Vagina (tissue), 2 donors: Measurements from ENCODE around the gene TNIK.

ENCODE experiments used
- POLR2A ChIP-seq, 2 donors: fragments of 450-650 bp; IDR thresholded peaks; one replicate each; pipeline ENCODE4 v1.6.1; 2017; ENCODE audit warnings: antibody characterized with exemption in 2 of 2, mild to moderate bottlenecking in 2 of 2, moderate library complexity in 2 of 2
- TF ChIP-seq, protein P1 (sequence below), 3 experiments: fragments of 450-650 bp in 2 of 3; fragments of 200-600 bp in 1 of 3; sonication (generic) in 1 of 3; IDR thresholded peaks; one replicate each; pipeline ENCODE4 v1.5.1; 2017 to 2019; ENCODE audit warnings: antibody characterized with exemption in 3 of 3, mild to moderate bottlenecking in 2 of 3, moderate library complexity in 2 of 3

DNA sequence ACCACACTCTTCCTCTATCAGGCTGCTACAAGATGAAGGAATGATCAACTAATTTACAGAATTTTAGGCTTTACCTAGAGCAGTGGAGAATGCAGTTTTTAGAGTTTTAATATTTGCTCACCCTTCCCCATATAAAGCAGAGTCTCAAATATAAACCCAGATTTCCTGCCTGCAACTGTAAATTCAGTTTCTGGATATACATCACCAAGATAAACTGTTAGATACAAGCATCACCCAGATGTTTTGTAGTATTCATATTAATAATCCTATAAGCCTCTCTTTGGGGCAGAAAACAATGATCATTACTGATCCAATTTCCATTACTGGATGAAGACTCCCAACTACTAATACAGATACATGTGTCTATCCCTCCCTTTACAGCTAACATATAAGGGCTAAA, 205.9 kb downstream of the TNIK start:
- TF ChIP-seq, protein P1, sequence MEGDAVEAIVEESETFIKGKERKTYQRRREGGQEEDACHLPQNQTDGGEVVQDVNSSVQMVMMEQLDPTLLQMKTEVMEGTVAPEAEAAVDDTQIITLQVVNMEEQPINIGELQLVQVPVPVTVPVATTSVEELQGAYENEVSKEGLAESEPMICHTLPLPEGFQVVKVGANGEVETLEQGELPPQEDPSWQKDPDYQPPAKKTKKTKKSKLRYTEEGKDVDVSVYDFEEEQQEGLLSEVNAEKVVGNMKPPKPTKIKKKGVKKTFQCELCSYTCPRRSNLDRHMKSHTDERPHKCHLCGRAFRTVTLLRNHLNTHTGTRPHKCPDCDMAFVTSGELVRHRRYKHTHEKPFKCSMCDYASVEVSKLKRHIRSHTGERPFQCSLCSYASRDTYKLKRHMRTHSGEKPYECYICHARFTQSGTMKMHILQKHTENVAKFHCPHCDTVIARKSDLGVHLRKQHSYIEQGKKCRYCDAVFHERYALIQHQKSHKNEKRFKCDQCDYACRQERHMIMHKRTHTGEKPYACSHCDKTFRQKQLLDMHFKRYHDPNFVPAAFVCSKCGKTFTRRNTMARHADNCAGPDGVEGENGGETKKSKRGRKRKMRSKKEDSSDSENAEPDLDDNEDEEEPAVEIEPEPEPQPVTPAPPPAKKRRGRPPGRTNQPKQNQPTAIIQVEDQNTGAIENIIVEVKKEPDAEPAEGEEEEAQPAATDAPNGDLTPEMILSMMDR (IDR thresholded peaks at IDR 0.05), result no peak
- TF ChIP-seq POLR2A (IDR thresholded peaks at IDR 0.05), result no peak
